NCI-H526 (cell line): ENCODE measurements around the gene SH3RF3.
"Not testable (repeated sequence)": the region's sequence is repeated elsewhere in the genome, so short reads cannot be mapped to it uniquely, and the experiment has no call there.

Source experiments
- DNase-seq, 2 experiments: peaks; one replicate each; lab custom pipeline; 2025; lab: John Stamatoyannopoulos, UW

The SH3RF3 gene

DNA sequence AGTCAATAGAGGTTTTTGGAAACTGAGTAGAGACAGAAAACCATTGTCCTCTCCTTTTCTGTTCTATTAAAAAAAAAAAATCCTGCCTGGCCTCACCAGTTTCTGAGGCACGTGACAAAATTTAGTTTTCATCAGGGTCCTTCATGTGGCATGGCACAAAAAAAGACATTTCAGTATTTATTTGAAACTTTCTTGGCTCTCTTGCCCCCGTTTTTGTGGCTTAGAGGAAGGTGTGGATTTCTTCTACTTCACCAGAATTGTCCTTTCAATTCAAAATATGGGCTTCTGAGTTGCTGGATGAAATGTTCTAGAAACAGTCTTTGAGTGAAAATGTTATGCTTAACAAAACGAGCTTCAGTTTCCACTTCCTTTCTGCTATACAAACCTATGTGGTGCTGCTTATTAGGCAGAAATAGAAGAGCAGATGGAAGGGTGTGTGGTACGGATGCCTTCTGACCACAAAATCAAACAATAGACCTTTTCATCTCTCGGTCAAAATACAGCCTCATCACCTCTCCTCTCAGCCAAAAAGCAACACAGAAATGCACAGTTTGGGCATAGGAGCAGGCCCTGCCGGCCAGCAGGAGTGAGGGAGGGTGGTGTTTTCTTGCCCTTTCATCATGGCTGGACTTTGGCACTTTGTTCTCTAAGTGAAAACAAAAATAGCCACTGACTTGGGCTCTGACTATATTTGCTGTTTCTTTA lies 89.2 kb downstream of the SH3RF3 start:
- DNase-seq: peak in 1 of 2 experiments; percentile 33

- DNase-seq: no peak
Observed at GRCh38 chr2:109218792-109219126, 89.8 kb downstream of the SH3RF3 start.

- DNase-seq: no peak
Observed at GRCh38 chr2:109220860-109221259, 91.9 kb downstream of the SH3RF3 start.

DNA sequence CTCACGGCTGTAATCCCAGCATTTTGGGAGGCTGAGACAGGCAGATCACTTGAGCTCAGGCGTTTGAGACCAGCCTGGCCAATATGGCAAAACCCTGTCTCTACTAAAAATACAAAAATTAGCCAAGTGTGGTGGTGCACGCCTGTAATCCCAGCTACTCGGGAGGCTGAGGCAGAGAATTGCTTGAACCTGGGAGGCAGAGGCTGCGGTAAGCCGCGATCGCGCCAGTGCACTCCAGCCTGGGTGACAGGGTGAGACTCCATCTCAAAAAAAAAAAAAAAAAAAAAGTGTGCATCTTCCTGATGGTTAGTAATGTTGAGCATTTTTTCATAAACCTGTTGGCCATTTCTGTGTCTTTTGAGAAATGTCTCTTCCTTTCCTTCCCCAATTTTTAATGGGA lies 92.3 kb downstream of the SH3RF3 start:
- not testable (repeated sequence) for DNase-seq

GRCh38 chr2:109222422-109222821 lies 93.4 kb downstream of the SH3RF3 start:
- DNase-seq: no peak

DNA sequence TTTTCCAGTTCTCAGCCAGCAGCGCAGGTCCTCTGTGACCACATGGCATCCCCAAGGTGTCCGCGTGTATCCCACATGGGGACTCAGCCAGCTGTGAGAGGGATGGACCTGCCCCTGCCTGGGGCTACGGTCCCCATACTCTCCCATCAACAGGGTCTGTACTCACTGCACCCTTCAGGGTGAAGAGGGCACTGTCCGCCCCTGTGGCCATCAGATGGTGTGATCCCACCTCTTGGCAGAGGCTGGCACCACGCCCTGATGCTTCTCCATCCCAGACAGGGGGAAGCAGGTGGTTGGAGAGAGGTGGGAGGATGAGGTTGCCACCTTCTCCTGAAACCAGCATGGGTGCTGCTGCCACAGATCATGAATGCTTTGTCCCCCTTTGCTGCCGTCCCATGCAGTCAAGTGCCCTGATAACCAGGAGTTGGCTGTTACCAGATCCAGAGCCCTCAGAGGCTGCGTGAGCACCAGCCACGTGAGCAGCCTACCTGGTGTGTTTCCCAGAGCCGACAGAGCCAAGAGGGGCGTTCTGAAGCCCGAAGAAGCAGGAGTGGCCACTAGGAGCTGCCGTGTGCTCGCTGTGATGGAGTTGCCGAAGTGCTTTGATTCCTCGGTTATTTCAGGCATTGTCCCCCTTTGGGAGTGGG lies 93.9 kb downstream of the SH3RF3 start:
- no peak for DNase-seq

- no peak for DNase-seq
Observed at GRCh38 chr2:109223490-109223889, 94.5 kb downstream of the SH3RF3 start.

- not testable (repeated sequence) for DNase-seq
Observed at GRCh38 chr2:109224341-109224740, 95.3 kb downstream of the SH3RF3 start.

- DNase-seq: no peak
Observed at GRCh38 chr2:109225170-109225782, 96.3 kb downstream of the SH3RF3 start.

- DNase-seq: no peak
Observed at GRCh38 chr2:109226128-109226527, 97.1 kb downstream of the SH3RF3 start.

- no peak for DNase-seq
Observed at GRCh38 chr2:109226622-109227021, 97.6 kb downstream of the SH3RF3 start.

GRCh38 chr2:109229094-109229675 lies 100.2 kb downstream of the SH3RF3 start:
- no peak for DNase-seq

DNA sequence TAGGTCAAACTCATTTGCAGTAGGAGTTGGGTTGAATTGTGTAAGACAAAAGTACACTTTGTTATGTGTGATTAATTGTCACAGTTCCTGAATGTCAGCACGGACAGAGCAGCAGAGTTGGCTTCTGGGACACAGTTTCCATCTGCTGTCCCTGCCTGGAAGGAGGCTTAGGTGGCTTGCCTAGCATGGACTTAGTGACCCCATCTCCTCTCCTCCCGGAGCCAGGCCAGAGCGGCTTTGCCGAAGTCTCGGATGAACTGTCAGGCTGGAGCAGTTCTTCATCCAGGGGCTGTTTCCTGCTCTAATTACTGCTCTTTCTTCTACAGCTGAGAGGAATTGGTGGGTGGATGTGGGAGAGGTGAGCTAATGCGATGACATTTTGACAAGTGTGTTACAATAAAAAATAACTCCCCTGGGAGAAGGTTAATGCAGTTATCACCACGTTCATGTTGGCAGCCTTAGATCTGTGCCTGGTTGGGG lies 102.0 kb downstream of the SH3RF3 start:
- DNase-seq: no peak

DNA sequence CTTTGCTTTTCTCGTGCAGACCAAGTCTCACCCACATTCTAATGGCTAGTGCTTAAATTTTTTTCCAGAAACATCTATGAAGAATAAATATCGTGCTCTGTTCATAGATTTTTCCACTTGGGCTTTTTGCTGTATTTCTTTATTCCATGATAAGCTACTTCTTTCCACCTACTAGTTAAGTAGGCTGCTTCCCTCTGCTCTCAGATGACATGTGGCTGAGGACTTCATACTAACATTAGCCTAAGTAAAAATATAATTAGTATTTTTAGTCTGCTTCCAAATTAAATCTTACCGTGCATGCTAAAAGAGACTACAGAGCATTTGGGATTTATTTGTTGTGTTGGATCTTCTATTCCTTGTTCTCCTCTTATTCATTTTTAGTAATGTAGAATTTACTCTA lies 102.4 kb downstream of the SH3RF3 start:
- no peak for DNase-seq

- no peak for DNase-seq
Observed at GRCh38 chr2:109231996-109232705, 103.1 kb downstream of the SH3RF3 start.

DNA sequence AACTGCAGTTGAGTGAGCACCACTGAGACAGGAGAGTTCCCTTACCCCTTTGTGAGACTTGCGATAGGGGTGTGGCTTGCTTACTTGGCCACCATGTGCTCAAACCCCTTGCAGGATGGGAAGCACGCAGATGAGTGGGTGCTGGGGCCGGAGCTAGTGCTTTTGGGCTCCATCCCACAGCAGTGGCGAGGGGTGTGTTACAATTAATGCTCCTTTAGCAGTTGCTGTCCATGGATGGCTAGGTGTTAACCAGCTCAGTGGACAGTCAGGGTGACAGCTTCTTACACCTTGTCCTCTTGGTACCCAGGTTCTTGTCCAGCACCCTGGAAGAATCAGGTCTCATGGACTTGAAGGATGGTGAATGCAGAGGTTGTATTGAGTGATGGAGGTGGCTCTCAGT lies 103.9 kb downstream of the SH3RF3 start:
- no peak for DNase-seq

GRCh38 chr2:109233643-109234042 lies 104.6 kb downstream of the SH3RF3 start:
- DNase-seq: no peak

DNA sequence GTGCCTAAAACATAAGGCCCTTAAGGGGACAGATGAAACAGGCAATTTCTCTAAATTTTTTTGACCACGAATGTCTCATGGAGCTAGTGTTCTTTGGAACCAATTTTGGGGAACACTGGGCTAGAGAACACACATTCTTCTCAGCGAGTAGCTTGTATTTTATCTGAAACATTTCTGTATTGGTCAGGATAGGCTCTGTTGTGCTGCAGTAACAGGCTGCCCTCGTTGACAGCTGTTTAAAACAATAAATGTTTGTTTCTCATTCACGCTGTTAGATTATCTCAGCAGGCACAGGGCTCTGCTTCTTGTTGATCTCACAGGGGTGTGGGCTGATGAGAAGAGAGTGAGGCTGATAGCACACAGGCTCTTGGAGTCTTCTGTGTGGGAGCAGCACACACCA lies 105.3 kb downstream of the SH3RF3 start:
- DNase-seq: no peak

- no peak for DNase-seq
Observed at GRCh38 chr2:109236147-109236546, 107.1 kb downstream of the SH3RF3 start.

GRCh38 chr2:109237792-109238191 lies 108.8 kb downstream of the SH3RF3 start:
- no peak for DNase-seq

- no peak for DNase-seq
Observed at GRCh38 chr2:109238580-109238979, 109.6 kb downstream of the SH3RF3 start.

DNA sequence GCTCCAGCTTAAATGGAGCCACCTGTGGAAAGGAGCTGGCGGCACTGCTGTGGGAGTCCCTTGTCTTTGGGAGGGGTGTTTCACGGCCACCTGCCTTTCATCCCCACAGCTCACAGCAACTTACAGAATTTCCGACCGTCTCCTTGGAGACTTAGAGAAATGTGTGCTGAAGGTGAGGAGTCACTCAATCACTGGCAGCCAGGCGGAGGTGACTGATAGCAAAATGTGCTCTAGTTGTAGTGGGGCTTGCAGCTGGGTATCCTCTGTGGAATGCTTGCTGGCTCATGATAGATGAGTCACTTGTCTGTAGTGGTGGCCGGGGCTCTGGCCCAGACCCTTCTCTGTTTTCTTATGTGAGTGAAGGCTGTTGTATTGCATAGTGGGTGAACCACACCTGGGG lies 110.7 kb downstream of the SH3RF3 start:
- DNase-seq: no peak
